ENCODE results near the gene APOL6. TPM values are rescaled to one million over a fixed set of nuclear protein-coding genes. Genes with fewer than 3 reads are reported as not detected.

The APOL6 gene
- total RNA-seq, 1 donor: 39.3 TPM

DNA sequence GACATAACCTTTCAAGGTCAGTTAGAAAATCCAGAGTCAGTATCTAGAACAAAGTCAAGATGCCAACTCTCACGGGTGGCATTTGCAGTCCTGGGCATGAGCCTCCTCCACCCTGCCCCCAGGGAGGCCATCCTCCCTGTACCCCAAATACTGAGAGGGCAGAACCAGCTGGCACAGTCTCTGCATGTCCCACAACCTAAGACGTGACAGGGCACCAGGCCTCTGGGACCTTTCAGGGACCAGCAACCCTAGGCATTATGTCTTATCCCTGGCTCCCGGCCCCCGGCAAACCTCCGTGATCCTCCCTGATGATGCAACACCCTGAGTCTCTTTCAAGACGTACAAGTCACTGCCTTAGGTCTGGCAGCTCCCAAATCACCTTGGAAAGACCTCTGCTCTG is 33.1 kb upstream of the APOL6 start:
- no peak overlapping the region for H3K4me3 ChIP-seq (ENCODE audit: low read depth, low read length)
- TF ChIP-seq, protein P1, sequence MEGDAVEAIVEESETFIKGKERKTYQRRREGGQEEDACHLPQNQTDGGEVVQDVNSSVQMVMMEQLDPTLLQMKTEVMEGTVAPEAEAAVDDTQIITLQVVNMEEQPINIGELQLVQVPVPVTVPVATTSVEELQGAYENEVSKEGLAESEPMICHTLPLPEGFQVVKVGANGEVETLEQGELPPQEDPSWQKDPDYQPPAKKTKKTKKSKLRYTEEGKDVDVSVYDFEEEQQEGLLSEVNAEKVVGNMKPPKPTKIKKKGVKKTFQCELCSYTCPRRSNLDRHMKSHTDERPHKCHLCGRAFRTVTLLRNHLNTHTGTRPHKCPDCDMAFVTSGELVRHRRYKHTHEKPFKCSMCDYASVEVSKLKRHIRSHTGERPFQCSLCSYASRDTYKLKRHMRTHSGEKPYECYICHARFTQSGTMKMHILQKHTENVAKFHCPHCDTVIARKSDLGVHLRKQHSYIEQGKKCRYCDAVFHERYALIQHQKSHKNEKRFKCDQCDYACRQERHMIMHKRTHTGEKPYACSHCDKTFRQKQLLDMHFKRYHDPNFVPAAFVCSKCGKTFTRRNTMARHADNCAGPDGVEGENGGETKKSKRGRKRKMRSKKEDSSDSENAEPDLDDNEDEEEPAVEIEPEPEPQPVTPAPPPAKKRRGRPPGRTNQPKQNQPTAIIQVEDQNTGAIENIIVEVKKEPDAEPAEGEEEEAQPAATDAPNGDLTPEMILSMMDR (IDR thresholded peaks at IDR 0.05; ENCODE audit: insufficient read depth, low read depth, low read length): no peak
- DNase-seq (ENCODE audit: low read depth): peak; percentile 57

DNA sequence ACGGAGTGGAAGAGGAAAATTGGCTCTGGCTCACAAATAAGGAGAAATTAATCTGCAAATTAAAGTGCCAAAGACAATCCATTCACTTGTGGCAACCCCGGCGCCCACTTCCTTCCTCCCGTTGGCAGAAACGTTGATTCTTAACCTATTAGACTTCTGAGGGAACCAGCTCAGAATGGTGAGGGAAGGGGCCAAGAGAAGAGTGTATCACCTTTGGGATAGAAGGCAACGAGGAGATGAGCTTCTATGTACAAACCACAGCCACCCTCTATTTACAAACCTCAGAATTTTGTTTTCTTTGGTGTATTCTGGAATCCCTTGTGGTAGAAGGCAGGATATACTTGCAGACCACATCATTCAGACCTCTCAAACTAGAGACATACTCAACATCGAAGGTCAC is 32.2 kb upstream of the APOL6 start:
- no peak overlapping the region for H3K4me3 ChIP-seq (ENCODE audit: low read depth, low read length)
- DNase-seq (ENCODE audit: low read depth): no peak
- TF ChIP-seq, protein P1 (IDR thresholded peaks at IDR 0.05; ENCODE audit: insufficient read depth, low read depth, low read length): no peak

DNA sequence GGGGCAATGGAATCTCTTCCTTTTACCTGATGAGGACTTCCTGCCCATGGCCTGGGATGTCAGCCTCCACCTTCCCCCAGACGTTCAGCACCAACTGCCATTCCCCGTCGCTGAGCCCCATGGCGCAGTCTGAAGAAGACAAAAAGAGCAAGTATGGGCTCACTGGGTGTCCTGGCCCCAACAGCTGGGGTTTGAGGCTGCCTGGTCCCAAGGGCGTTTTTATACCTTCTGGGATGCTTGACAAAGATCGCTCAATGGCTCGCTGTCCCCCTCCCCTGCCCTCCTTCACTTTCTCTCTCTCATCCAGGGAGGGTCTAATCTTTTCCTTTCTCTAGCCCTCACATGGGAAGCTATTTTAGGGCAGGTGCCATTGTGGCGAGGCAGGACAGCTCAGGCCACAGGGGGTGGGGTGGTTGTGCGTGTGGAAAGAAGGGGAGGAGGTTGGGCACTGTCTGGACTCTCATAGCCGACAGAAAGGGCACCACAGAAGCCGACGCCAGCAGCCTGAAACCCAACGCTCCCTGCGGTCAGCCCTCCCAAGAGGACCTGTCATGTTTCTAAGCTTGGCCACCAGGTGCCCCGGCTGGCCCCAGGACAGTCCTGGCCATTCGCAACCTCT is 31.0 kb upstream of the APOL6 start, which contains the start of gene MB:
Gene MB, minus strand, starts transcription at position 193 of the 619 bp plus-strand sequence. Its CDS starts 72 bp downstream, at position 121.
- TF ChIP-seq, protein P1 (IDR thresholded peaks at IDR 0.05; ENCODE audit: insufficient read depth, low read depth, low read length): no peak
- H3K4me3 ChIP-seq (ENCODE audit: low read depth, low read length): no peak within 1 kb of the TSS
- no peak for DNase-seq (ENCODE audit: low read depth)

DNA sequence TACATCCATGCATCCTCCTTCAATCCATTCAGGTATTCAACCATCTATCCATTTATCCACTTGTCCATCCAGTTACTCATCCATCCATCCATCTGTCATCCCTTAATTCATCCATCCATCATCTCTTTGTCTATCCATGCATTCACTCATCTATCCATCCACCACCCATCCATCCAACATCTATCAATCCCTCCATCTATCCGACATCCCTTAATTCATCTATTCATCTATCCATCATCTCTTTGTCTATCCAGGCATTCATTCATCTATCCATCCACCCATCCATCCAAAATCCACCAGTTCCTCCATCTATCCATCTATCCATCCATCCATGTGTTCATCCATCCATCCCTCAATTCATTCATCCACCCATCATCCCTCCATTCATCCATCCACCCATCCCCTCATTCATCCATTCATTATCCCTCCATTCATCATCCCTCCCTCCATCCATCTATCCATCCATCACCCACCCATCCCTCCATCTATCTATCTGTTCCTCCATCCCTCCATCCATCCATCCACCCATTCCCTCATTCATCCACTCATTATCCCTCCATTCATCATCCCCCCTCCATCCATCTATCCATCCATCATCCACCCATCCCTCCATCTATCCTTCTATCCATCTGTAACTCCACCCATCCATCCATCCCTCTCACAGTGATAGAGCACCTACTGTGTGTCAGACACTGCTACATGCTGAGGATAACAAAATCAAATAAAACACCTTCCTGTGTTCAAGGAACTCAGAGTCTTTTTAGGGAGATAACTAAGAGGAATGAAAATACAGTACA is 29.6 kb upstream of the APOL6 start:
- DNase-seq (ENCODE audit: low read depth): no peak
- H3K4me3 ChIP-seq (ENCODE audit: low read depth, low read length): no peak overlapping the region
- TF ChIP-seq, protein P1 (IDR thresholded peaks at IDR 0.05; ENCODE audit: insufficient read depth, low read depth, low read length): no peak

DNA sequence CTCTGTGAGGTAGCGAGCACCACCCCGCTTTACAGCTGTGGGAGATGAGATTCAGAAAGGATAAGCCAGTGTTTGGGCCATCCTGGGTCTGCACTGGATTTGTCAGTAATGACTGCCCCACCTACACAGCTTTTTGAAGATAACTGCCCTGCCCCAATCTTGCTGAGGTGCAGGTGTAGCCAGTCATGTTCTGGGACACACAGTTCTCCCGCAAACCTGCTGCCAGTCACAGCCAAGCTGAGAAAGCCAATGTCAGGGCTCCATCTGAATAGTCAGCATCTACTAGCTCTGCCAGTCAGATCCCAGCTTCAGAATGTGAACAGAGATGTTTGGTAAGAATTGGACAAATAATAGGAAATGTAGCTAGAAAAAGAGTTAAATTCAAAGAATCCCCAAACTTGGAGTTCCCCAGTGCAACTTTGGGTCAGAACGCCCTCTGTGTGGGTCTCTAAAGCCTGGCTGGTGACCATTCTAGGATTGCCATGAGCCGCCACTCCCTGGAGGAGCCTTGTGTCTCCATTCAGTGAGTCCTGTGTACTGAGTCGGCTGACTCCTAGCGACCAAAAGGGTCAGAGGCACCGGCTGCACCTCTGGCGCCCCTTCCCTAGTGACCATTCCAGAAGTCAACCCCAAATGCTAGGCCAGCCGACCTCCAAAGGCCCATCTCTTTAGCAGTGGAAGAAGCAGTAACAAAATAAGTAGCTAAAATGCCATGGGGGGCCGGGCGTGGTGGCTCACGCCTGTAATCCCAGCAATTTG is 28.7 kb upstream of the APOL6 start:
- DNase-seq (ENCODE audit: low read depth): no peak
- H3K4me3 ChIP-seq (ENCODE audit: low read depth, low read length): no peak overlapping the region
- TF ChIP-seq, protein P1 (IDR thresholded peaks at IDR 0.05; ENCODE audit: insufficient read depth, low read depth, low read length): no peak

DNA sequence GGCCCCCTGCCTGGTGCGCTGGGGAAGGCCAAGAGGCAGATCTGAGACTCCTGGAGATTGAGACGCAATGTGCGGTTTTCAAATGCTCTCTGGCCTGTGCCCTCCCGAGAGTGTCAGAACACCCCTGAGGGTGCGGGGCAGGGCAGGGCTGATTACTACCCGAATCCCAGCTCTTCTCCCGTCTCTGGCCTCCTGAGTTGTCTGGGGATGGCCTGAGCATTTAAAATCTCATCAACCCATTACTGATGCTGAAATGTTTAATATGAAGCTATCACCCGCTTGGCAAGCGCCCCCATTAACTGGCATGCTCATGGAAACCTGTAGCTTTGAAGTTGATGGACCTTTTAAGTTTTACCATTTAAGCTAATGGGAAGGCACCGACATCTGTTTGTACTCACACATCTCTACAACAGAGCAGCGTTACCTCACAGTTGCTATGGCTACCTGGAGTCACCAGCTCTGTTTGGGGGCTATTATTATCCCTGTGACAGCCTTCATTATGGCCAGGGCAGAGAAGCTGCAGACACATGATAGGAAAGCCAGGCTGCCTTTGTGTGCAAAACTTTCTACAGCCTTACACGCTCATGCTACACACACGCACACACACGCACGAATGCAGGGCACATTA is 27.5 kb upstream of the APOL6 start:
- H3K4me3 ChIP-seq (ENCODE audit: low read depth, low read length): no peak overlapping the region
- no peak for DNase-seq (ENCODE audit: low read depth)
- TF ChIP-seq, protein P1 (IDR thresholded peaks at IDR 0.05; ENCODE audit: insufficient read depth, low read depth, low read length): no peak

Measured in fibroblast of villous mesenchyme (primary cell).